HPDE6-E6E7 (cell line): ENCODE measurements around the gene JDP2.

Source experiments
- DNase-seq: peaks from one replicate; pipeline ENCODE4 v3.0.0; 2011; ENCODE audit warnings: missing footprints; ENCODE audit errors: extremely low spot score

JDP2 gene

GRCh38 chr14:75409316-75410205 lies 18.3 kb upstream of the JDP2 start:
- no peak for DNase-seq

- no peak for DNase-seq
Measured at GRCh38 chr14:75411214-75411540, 16.6 kb upstream of the JDP2 start.

- DNase-seq = no peak
Measured at GRCh38 chr14:75413013-75413412, 14.8 kb upstream of the JDP2 start.

GRCh38 chr14:75417674-75418073 lies 10.1 kb upstream of the JDP2 start:
- no peak for DNase-seq

GRCh38 chr14:75418850-75419768 lies 8.7 kb upstream of the JDP2 start:
- no peak for DNase-seq

- DNase-seq = peak; percentile 86
Measured at GRCh38 chr14:75422169-75422568, 5.7 kb upstream of the JDP2 start.

- DNase-seq = no peak
Measured at GRCh38 chr14:75424496-75424895, 3.3 kb upstream of the JDP2 start.

- DNase-seq = no peak
Measured at GRCh38 chr14:75425446-75425845, 2.4 kb upstream of the JDP2 start.

- DNase-seq = no peak
Measured at GRCh38 chr14:75426332-75427125, 1.3 kb upstream of the JDP2 start.

GRCh38 chr14:75427126-75427481 lies 718 bp upstream of the JDP2 start:
- no peak for DNase-seq

- DNase-seq = no peak
Measured at GRCh38 chr14:75428230-75429104, 645 bp downstream of the JDP2 start.

GRCh38 chr14:75429562-75429961 lies 1.7 kb downstream of the JDP2 start:
- DNase-seq = no peak

GRCh38 chr14:75430116-75430515 lies 2.3 kb downstream of the JDP2 start:
- no peak for DNase-seq

GRCh38 chr14:75430526-75430925 lies 2.7 kb downstream of the JDP2 start:
- no peak for DNase-seq

GRCh38 chr14:75430976-75431375 lies 3.2 kb downstream of the JDP2 start:
- no peak for DNase-seq

GRCh38 chr14:75431827-75432226 lies 4.0 kb downstream of the JDP2 start:
- no peak for DNase-seq

GRCh38 chr14:75432411-75432810 lies 4.6 kb downstream of the JDP2 start:
- DNase-seq = no peak

GRCh38 chr14:75433631-75434071 lies 5.8 kb downstream of the JDP2 start:
- DNase-seq = no peak

GRCh38 chr14:75434138-75434889 lies 6.5 kb downstream of the JDP2 start:
- DNase-seq = no peak

GRCh38 chr14:75434890-75435248 lies 7.0 kb downstream of the JDP2 start:
- no peak for DNase-seq
